Measurements from ENCODE around the gene ZC3H7A. TPM values are rescaled to one million over a fixed set of nuclear protein-coding genes. Genes with fewer than 3 reads are reported as not detected.
"Not testable (repeated sequence)": the region's sequence is repeated elsewhere in the genome, so short reads cannot be mapped to it uniquely, and the experiment has no call there.

ZC3H7A gene
- total RNA-seq, 1 donor from 2014 or later: 52.6 TPM

GRCh38 chr16:11836650-11837244 is 39.7 kb upstream of the ZC3H7A start:
- TF ChIP-seq, protein P1, sequence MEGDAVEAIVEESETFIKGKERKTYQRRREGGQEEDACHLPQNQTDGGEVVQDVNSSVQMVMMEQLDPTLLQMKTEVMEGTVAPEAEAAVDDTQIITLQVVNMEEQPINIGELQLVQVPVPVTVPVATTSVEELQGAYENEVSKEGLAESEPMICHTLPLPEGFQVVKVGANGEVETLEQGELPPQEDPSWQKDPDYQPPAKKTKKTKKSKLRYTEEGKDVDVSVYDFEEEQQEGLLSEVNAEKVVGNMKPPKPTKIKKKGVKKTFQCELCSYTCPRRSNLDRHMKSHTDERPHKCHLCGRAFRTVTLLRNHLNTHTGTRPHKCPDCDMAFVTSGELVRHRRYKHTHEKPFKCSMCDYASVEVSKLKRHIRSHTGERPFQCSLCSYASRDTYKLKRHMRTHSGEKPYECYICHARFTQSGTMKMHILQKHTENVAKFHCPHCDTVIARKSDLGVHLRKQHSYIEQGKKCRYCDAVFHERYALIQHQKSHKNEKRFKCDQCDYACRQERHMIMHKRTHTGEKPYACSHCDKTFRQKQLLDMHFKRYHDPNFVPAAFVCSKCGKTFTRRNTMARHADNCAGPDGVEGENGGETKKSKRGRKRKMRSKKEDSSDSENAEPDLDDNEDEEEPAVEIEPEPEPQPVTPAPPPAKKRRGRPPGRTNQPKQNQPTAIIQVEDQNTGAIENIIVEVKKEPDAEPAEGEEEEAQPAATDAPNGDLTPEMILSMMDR (IDR thresholded peaks at IDR 0.05; ENCODE audit: insufficient read depth, low read length, poor library complexity, severe bottlenecking): no peak
- peak; percentile 43 for DNase-seq (ENCODE audit: low read depth)
- Histone ChIP-seq H3K27me3 (ENCODE audit: control insufficient read depth, insufficient read depth, low read length) (no peaks in the 10 kb centered on the region), H3K36me3 (ENCODE audit: control insufficient read depth, insufficient read depth, low read length) (no peaks in the 10 kb centered on the region), H3K4me3 (ENCODE audit: low read depth, low read length) (no peak overlapping the region)

DNA sequence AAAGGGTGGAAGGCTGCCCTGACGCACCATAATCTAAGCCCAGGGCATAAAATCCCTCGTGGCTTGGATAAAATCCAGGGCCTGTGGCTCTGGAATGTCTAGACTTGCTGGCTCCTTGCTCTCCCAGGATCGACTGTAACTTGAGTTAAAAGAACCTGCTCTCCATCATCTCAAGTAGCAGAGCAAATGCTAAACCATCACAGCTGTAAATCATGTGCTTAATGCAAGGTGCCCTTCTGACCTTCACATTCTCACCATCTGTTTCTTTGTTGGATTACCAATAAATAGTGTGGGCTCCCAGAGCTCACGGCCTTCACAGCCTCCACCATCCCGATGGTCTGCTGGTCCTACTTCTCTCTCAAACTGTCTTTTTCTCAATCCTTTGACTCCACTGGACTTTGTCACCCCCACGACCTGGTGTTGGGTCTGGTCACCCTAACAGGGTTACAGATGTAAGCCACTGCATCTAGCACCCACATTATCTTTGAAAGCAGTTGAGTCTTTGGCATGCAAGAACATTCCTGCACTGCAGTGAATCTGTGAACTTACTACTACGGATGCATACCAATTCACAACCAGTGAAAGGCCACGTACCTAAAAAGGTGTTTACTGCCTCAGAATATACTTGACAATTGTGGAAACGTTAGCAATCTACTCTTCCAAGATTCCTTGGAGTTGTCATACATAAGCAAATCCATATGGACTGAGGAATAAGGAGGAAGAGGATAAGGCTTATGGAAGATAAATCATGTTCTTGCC is 39.0 kb upstream of the ZC3H7A start:
- H3K27me3 ChIP-seq (ENCODE audit: control insufficient read depth, insufficient read depth, low read length): no peaks in the 10 kb centered on the region
- no peaks in the 10 kb centered on the region for H3K36me3 ChIP-seq (ENCODE audit: control insufficient read depth, insufficient read depth, low read length)
- TF ChIP-seq, protein P1 (IDR thresholded peaks at IDR 0.05; ENCODE audit: insufficient read depth, low read length, poor library complexity, severe bottlenecking): no peak
- DNase-seq (ENCODE audit: low read depth): no peak
- no peak overlapping the region for H3K4me3 ChIP-seq (ENCODE audit: low read depth, low read length)

GRCh38 chr16:11835309-11835708 is 38.3 kb upstream of the ZC3H7A start:
- Histone ChIP-seq H3K36me3 (ENCODE audit: control insufficient read depth, insufficient read depth, low read length) (no peaks in the 10 kb centered on the region), H3K4me3 (ENCODE audit: low read depth, low read length) (no peak overlapping the region), H3K27me3 (ENCODE audit: control insufficient read depth, insufficient read depth, low read length) (no peaks in the 10 kb centered on the region)
- no peak for DNase-seq (ENCODE audit: low read depth)
- TF ChIP-seq, protein P1 (IDR thresholded peaks at IDR 0.05; ENCODE audit: insufficient read depth, low read length, poor library complexity, severe bottlenecking): no peak

GRCh38 chr16:11833951-11834695 is 37.1 kb upstream of the ZC3H7A start:
- TF ChIP-seq, protein P1 (IDR thresholded peaks at IDR 0.05; ENCODE audit: insufficient read depth, low read length, poor library complexity, severe bottlenecking): no peak
- DNase-seq (ENCODE audit: low read depth): no peak
- Histone ChIP-seq H3K27me3 (ENCODE audit: control insufficient read depth, insufficient read depth, low read length) (no peaks in the 10 kb centered on the region), H3K4me3 (ENCODE audit: low read depth, low read length) (no peak overlapping the region), H3K36me3 (ENCODE audit: control insufficient read depth, insufficient read depth, low read length) (no peaks in the 10 kb centered on the region)

DNA sequence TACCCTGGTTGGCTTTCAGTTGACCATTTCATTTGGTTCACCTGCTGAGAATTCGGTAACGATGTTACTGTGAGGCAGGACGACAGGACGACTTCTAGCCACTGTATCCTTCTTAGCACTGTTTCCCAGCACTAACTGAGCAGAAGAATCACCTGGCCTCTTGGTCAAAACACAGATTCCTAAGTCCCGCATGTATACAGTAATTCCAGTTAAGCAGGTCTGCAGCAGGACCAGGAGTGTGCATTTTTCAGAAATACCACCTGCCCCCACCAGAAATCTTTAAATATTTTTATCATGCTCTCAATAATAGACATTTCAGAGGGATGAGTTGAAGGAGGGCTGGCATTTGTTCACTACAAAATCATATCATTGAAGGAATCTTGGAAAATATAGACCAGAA is 31.6 kb upstream of the ZC3H7A start:
- TF ChIP-seq, protein P1 (IDR thresholded peaks at IDR 0.05; ENCODE audit: insufficient read depth, low read length, poor library complexity, severe bottlenecking): no peak
- H3K27me3 ChIP-seq (ENCODE audit: control insufficient read depth, insufficient read depth, low read length): no peaks in the 10 kb centered on the region
- no peak overlapping the region for H3K4me3 ChIP-seq (ENCODE audit: low read depth, low read length)
- no peaks in the 10 kb centered on the region for H3K36me3 ChIP-seq (ENCODE audit: control insufficient read depth, insufficient read depth, low read length)
- DNase-seq (ENCODE audit: low read depth): no peak

GRCh38 chr16:11825520-11826165 is 28.6 kb upstream of the ZC3H7A start:
- not testable (repeated sequence) for DNase-seq (ENCODE audit: low read depth); H3K4me3 ChIP-seq (ENCODE audit: low read depth, low read length); H3K36me3 ChIP-seq (ENCODE audit: control insufficient read depth, insufficient read depth, low read length); H3K27me3 ChIP-seq (ENCODE audit: control insufficient read depth, insufficient read depth, low read length)
